Hematopoietic multipotent progenitor cell treated with erythropoietin and hydrocortisone succinate and interleukin-3 and kit ligand, for 4 days (in vitro differentiated cells): ENCODE measurements around the gene GRB10.

ENCODE experiments used
- DNase-seq: peaks from one replicate; pipeline ENCODE4 v3.0.0-alpha.2; 2015

Gene GRB10

DNA sequence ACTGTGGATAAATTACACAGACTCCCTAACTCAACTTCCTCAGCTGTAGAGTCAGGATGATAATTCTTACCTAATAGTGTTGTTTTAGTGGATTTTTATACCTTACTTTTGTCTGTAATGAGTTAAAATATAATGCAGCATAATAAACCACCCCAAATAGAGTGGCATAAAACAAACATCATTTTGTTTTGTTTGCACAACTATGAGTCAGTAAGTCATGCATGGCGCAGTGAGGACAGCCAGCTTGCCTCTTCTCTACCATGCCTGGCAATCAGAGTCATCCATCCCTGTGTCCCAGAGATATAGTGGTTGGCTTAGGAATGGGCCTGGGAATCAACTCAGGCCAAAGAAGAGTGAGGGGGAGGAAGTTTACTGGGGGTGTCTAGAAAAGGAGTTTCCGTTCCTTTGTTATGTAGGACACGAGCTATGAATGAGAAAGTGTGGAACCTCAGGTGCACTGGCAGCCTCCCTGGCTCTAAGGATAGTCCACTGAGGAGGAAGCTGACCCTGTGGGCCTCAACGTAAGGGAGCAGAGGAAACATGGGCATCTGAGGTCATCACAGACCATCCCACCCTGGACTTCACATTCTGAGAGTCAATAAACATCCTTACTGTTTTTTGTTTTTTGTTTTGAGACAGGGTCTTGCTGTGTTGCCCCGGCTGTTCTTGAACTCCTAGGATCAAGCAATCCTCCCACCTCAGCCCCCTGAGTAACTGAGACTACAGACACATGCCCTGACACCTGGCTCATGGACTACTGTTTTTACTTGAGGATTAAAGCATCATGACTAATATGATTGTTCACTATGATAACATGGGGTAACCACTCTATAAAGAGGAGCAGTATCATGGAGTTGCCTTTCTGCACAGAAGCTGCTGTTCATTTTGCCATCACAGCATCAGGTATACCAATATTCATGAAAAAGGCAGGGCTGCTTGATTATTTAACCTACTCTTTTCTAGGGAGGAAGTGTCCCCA lies 21.0 kb upstream of the GRB10 start:
- no peak for DNase-seq

DNA sequence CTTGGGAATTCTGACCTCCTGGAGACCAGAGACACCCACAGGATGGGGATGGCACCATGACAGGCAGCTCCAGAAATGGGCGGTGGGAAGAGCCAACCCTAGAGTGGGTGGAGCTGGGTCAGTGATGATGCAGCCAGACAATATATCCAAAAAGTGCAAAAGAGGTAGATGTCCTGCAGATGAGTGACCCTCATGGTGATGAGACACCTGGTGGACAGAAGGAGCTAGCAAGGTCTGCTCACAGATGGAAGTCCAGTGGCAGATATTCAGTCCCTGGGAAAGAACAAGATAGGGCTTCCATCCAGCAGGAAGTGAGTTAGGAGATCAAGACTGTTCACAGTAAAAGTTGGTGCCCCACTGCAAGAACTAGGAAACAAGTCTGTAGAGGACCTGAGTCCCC lies 19.2 kb upstream of the GRB10 start:
- no peak for DNase-seq

DNA sequence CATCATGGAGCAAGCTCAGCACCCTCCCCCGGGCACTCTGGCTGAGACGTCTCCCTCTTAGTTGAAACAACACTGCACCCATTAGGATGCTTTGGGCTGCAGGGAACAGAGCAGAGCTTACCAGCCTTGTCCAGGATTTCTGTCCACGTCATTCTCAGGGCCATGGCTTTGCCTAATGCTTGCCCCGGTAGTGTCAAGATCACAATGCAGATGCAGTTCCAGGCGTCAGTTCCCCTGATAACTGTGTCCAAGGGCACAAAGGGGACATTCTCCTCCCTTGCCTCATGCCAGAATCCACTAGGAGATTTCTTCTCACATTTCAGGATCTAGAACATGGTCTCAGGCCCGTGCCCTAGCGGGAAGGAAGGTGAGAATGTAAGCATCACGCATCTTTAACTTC lies 17.2 kb upstream of the GRB10 start:
- no peak for DNase-seq

DNA sequence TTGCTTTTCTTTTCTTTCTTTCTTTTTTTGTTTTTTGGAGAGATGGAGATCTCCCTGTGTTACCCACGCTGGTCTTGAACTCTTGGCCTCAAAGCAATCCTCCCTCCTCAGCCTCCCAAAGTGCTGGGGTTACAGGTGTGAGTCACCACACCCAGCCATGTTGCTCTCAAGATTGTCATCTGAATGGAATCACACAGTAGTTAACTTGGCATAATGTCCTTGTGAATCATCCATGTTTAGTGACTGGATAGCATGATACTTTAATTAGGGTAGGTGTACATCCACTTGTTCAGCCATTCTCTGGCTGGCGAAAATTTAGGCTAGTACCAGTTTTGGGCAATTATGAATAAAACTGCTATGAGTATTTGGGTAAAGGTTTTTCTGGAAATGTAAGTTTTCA lies 15.4 kb upstream of the GRB10 start:
- DNase-seq, result no peak

DNA sequence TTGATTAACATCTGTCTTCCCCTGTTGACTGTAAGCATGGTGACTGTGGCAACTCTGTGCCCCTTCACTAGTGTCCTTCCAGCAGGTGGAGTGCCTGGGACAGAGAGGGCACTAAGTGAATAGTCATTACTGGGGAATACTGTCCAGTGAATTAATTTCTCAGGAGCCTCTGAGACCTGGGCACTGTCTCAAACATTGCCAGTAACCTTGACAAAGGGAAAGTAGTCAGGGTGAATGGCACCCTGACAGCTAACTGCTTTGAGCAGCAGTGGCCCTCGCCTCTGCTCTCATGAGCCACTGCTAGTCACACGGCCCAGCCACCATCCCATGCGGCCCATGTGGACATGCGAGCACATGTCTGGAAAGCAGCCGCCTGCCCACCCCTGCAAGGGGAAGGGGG lies 13.1 kb upstream of the GRB10 start:
- DNase-seq, result peak; percentile 47

DNA sequence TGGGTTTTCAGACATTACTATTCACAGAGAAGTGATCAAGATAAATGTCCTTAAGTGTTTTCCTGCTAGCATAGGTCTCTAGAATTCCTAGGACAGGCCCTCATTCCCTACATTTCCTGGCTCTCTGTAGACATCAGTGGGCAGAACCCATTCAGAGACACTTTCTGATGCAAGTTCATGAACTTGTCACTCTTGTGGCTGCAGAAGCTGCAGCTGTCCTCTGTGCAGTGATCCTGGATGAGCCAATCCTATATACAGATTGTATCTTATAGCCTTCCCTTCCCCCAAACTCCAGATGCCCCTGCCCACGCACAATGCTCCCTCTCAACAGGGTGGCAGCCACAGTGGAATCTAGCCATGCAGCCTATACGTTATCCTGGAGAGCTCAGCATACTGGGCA lies 12.6 kb upstream of the GRB10 start:
- peak; percentile 26 for DNase-seq

DNA sequence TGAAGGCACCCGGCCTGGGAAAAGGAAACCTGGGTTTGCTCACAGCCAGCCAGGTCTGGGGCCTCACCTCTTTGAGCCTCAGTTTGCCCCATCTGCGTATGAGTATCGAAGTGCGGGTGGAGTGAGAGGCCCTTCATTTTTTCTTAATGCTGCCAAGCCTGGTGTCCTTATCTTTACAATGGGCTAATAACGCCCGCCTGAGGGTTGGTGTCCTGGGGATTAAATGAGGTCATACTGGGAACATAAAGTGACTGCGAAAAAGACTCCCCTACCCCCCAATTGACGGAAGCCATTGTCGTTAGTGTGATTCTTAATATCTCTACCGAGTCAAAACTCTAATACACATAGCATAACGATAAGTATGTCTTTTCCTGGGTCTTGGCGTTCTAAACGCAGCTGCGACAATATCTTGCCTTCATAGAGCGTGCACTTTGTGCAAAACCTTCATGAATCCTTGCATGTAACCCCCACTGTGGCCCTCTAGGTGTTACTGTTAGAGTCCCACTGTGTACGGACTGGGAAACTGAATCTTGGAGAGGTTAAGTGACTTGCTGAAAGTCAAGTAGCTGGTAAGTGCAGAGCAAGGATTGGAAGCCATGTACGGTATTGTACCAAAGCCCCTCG lies 11.4 kb upstream of the GRB10 start:
- peak; percentile 35 for DNase-seq

DNA sequence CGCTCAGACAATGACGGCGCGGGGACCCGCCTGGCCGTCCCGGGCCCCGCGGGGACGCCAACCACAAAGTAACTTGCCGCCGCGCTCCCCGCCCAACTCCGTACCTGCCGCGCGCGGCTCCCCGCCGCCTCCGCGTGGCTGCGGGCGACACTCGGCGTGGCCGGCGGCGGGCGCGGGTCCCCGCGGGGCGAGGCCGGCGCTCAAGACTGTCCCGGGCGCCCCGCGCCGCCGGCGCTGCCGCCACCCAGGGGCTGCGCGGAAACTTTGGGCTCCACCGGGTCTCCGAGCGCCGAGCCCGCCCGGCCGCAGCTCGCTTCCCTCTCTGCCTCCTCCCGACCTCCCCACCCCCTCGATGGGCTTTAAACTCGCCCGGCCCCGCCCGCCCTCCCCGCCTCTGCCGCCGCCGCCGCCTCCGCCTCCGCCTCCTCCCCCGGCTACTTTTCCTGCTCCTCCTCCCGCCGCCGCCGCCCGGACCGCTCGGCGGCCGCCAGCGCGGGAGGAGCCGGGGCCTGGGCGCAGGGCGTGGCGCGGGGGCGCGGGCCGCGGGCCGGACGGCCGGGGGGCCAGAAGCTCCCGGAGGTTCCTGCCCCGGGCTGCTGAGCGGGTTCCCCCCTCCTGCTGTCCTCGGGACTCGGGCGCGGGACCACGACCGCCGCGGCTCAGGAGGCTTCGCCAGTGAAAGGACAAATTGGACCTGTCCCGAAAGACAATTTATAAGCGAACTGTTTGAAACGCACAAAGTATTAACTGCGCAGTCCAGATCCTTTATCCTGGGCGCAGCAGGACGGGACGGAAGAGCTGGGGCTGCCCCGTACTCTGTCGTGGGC lies 10.6 kb upstream of the GRB10 start:
- DNase-seq, result peak; percentile 92

DNA sequence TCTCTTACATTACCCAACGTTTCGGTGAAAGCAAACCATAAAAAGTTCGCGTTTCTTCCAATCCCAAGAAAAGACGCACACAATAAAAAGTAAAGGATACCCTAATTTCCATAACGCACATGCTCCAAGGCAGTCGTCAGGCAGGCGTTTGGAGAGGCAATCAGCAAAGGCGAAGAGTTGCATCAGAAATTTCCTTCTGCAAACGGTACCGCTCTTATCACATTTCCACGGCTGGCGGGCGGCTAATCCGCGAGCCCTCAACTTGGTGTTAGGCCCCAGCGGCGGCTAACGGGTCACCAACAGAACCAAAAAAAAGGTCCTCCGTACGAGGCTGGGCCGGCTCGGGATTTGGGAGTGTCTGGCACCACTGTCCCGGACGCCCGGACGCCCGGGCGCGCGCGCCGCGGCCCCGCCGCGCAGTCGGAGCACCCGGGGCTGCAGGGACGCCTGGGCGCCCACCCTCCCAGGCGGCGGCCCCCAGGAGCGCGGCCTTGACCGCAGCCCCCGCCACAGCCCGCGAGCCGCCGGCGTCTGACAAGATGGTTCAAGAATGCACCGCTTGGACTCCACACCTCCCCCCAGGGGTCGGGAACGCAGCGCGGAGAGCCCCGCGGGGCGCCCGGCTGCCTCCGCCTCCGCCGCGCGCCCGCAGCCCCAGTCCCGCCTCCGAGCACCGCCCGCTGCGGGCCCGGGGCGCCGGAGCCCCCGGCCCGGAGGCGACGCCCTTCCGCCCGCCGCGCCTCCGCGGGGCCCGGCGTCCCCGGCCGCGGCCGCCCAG lies 9.8 kb upstream of the GRB10 start:
- DNase-seq, result peak; percentile 89

DNA sequence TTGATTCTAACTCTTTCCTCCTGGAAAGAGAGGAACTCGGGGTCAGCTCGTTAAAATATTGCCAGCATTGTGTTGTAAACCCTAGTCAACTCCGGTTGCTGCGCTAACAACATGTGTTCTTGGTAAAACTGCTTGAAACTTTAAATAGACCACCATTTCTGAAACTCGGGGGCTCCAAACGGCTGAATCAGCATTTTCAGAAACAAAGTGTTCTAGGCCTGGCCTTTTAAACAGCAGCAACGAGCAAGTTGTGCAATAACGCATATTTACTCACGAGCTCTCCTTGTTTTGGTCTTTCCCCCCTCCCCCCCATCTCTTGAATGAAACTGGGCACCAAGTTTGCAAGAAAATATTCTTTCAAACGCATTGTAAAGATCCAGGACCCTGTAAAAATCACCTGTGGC lies 9.2 kb upstream of the GRB10 start:
- DNase-seq, result peak; percentile 74

DNA sequence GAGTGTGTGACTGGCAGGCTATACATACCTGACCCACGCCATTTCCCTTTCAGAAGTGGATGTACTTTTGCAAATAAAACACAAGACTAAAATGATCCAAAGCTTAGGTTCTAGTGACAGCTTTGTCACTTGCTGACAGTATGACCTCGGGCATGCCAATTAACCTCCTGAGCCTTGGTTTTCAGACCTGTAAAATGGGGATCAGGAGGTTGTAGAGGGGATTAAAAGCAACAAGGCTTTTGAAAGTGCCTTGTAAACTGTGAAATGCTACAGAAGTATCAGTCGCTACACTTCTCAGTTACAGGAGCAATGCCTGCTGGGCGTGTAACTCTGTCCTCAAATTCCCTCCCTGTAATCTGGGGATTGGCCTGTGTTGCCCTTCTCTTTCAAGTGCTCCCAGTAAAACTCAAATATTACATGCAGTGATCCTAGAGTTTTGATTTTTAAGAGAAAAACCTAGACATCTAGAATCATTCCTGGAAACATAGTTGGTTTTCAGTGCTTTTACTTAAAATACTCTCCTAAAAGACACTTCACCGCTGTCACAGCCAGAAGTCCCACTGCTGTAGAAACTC lies 8.8 kb upstream of the GRB10 start:
- DNase-seq, result peak; percentile 35

DNA sequence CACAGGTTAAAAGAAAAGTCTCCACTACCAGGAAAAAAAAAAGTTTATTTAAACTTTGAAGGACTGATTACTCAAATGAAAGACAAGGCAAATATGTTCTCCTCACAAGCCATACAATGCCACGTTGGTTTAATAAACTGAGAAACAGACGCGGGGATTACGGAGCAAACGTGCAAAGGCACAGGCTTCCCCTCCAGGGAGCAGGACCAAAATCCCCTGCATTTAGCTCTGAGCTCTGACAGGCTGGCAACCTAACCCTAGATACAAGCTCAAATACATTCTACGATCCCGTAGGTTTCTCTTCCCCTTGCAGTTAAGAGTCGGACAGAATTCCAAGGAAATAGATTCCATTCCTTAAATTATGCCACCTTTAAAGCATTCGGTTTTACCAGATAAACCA lies 7.7 kb upstream of the GRB10 start:
- DNase-seq, result no peak

DNA sequence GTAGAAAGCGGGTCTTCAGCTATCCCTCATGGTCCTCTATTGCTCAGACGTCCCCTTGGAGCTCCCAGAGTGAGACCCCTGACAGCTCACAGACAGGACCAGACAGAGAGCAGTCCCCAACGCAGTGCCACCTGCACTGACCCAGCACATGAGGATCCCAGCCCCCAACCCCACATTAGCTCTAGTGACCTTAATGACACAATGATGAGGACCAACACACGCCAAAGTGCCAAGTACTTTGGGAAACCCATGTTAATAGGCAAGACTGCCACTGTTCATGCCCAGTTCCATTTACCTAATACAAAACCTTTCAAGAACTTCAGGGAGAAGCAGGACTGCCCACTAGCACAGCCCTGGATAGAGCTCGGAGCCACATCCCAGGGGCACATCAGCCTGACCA lies 5.7 kb upstream of the GRB10 start:
- no peak for DNase-seq

DNA sequence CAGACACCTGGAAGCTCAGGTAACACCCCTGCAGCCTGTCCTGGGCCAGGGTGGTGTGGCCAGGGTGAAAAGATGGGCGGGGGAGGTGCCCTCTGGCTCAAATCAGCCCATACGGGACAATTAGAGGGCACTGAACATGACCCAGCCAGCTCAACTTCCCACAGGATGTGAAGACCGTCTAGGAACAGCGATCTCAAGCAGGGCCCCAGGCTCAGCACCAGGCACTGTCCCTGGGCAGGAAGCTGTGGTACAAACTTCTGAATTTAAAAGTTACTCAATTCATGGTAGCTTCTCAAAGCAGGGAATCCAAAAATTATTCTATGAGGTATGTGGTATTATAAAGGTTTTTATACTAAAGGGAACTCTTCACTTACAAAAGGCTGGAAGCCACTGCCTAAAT lies 5.1 kb upstream of the GRB10 start:
- peak; percentile 37 for DNase-seq

DNA sequence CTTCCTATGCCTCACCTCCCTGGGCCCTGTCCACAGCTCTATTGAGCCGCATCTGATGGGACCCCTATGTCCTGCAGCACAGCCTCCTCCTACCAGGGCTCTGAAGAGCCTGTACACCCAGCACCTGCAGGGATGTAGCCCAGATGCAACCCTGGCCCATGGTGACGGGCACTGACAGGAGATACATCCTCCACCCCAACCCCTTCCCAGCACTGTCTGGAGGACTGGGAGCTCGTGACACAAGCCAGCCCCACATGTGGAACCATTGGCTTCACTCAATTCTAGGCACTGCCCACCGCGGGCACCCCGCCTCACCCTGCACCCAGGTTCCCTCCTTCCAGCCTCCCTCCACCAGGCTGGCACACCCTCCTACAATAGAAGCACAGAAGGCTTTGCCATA lies 2.6 kb upstream of the GRB10 start:
- no peak for DNase-seq

DNA sequence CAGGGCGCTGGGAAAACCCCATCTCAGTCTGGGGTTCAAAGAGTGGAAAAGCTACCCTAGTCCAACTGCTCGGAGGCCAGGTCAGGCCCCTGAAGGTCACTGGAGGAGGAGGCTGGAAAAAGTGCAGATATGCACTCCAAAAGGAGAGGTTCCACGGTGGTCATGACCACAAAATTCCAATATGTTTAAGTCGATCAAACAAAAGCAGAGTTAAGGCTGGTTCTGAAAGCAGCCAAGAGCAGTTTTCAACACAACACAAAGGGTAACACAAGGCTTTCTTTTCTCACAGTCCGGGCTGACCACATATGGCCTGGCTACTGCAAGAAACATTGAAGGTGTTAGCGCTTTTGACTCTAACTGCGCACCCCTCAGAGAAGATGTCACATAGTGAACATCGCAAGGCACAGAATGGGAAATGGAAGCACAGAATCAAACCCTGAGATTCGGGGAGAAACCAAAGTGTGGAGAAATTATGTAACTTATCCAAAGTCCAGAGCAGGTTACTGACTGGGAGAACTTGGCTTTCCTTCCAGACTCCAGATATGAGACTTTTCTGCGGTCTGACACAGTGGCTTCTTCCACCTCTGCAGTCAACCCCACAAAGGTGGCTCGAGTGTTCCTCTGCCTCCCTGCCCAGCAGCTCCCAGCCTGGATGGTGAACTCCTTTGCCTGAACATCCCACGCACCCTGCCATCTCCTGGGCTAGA lies 1.3 kb upstream of the GRB10 start:
- no peak for DNase-seq

DNA sequence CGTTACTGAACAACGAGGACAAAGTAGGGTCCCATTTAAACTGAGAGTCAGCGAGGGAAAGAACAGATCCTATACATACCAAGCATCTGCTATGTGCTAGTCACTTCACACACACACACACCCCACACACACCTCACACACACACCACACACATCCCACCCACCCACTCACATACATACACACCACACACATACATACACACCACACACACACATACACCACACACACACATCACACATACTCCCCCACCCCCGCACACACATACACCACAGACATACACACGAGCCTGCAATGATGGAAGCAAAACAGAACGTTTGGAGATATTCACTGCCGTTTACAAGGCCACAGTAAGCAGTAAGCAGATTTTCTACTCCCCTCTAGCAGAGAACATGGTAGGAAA lies 607 bp upstream of the GRB10 start:
- no peak for DNase-seq

DNA sequence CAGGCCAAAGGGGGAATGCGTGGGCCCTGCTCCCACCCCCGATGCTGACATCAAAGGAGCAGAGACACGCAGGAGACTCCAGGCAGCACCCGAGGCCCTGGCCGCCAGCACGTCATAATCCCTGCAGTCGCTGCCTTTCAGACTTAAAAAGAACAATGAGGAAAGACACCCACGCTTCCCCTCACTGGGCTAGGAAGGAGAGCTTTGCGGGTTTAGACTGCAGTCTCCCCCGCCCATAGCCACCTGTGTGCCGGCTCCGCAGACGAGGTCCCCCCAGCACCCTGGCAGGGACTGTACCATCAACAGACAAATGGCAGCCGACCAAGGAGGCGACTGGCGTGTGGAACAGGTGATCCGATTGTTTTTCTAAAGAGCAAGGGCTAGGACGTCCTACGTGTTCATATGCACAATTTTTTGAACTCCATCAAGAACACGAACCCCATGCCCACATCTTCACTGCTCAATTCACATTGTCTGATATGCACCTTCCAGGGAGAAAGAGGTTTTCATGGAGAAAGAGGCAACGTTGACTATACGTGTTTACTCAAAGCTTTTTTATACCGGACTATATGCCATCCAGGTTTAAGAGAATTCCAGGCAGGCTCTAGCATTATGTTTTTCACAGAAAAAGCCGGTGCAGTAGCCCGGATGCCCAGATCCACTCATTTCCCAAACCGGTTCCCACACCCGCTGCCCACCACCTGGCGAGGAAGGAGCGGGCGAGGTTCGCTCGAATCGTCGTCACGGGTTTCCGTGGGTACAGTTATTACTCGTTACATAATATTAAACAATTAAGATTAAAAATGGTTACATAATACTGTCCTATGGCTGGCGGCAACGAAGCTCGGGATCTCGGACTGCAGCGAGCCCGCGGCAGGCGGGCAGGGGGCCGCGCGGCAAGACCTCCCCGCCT lies 1.1 kb downstream of the GRB10 start:
- DNase-seq, result no peak

DNA sequence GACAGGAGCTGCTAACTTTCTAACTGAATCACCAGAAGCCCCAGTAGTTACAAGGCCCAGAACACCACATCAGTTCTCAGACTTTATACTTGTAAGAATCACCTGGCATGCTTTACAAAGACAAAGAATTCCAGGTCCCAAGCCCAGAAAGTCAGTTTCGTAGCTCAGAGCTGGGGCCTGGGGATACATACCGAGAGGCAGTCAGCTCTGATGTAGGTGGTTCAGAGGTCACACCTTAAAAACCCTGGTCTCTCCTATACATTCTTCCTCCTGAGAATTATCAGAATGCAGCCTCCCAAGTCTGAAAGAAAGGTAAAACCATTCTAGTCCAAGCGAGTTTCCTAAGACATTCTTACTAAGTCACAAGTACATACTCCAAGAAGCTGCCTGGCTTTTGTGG lies 2.3 kb downstream of the GRB10 start:
- no peak for DNase-seq

DNA sequence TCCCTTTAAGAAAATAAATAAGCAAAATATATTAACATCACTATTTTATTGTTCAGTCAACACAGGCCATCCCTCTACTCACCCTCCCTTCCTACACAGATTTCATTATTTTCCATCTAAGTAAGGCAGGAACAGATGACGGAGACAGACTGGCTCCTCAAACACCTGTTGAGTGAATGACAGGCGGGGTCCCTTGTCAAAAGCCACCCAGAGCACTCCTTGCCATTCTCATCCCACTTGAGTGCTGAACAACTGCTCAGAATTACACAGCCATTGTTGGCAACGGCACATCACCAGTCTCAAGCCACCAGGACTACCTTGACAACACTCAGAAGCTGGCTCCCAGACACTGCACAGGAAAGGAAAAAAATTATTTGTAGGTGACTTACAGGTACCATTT lies 3.3 kb downstream of the GRB10 start:
- DNase-seq, result no peak

DNA sequence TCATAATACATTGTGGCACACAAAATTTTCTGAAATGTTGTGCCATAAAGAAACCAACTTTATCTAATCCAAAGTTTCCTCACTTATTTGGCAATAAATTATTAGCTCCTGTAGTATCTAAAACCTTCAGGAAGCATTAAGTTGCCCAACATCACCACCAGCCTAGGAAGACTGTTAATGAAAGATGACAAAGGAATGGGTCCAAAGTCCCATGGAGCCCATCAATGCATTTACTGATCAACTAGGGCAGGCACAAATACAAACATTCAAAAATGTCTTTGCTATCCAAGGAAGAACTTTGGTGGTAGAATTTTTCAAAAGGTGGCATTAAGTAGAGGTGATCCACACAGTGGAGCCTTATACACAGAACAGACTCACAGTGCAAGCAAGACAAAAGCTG lies 4.5 kb downstream of the GRB10 start:
- DNase-seq, result no peak
